Left ventricle myocardium inferior (tissue), 1 donor: ENCODE results near the gene SPANXN3. TPM values are rescaled to one million over a fixed set of nuclear protein-coding genes. Genes with fewer than 3 reads are reported as not detected.

Source experiments
- DNase-seq: peaks from one replicate; pipeline ENCODE4 v3.0.0-alpha.2; 2020
- H3K27ac ChIP-seq: fragments of 200-600 bp; replicated peaks from 2 replicates; pipeline ENCODE4 v1.8.0; 2021
- H3K27me3 ChIP-seq: fragments of 200-600 bp; 2 replicates; pipeline ENCODE4 v1.8.0; 2021; ENCODE audit warnings: low read depth
- H3K36me3 ChIP-seq: fragments of 200-600 bp; 2 replicates; pipeline ENCODE4 v1.8.0; 2021
- H3K4me1 ChIP-seq: fragments of 200-600 bp; 2 replicates; pipeline ENCODE4 v1.8.0; 2021
- H3K4me3 ChIP-seq: fragments of 200-600 bp; 2 replicates; pipeline ENCODE4 v1.8.0; 2021; ENCODE audit warnings: mild to moderate bottlenecking, moderate library complexity
- H3K9me3 ChIP-seq: fragments of 200-600 bp; replicated peaks from 2 replicates; pipeline ENCODE4 v1.8.0; 2021
- CTCF ChIP-seq: fragments of 200-600 bp; IDR thresholded peaks from 2 replicates; pipeline ENCODE4 v1.8.0; 2021; ENCODE audit warnings: antibody characterized with exemption, mild to moderate bottlenecking, borderline replicate concordance
- intact Hi-C: fragments of 100-400 bp; cut with micrococcal nuclease; formaldehyde crosslinking; loops from one replicate; pipeline ENCODE4 v1.11.0; 2022
- total RNA-seq: library from RNA; stranded (reverse); fragmentation: NEBNext Ultra II Directional; extraction: Animal tissue kit (Norgen Biotek cat#: 25700); gene quantifications from one replicate; pipeline ENCODE4 v1.2.1, GENCODE V29; 2021
- donor health status: DM: no; HTN: yes; CAD: no; lungs with severe emphysema.

The SPANXN3 gene
- total RNA-seq, 1 donor from 2014 or later: not detected

GRCh38 chrX:143472347-143472938 is 44.8 kb downstream of the SPANXN3 start:
- intact Hi-C loops: no loop called here
- Histone ChIP-seq H3K27ac (no peak overlapping the region), H3K4me3 (no peak overlapping the region), H3K9me3 (no peaks in the 10 kb centered on the region), H3K36me3 (no peaks in the 10 kb centered on the region), H3K4me1 (no peaks in the 10 kb centered on the region), H3K27me3 (no peaks in the 10 kb centered on the region)
- TF ChIP-seq CTCF: no peak
- DNase-seq: no peak

GRCh38 chrX:143466130-143466529 is 51.1 kb downstream of the SPANXN3 start:
- TF ChIP-seq CTCF: no peak
- Histone ChIP-seq H3K9me3 (no peaks in the 10 kb centered on the region), H3K36me3 (no peaks in the 10 kb centered on the region), H3K4me3 (no peak overlapping the region), H3K27me3 (no peaks in the 10 kb centered on the region), H3K27ac (no peak overlapping the region), H3K4me1 (no peaks in the 10 kb centered on the region)
- DNase-seq: no peak
- intact Hi-C loops: no loop called here

GRCh38 chrX:143462696-143463095 is 54.6 kb downstream of the SPANXN3 start:
- H3K27ac ChIP-seq: no peak overlapping the region
- no peaks in the 10 kb centered on the region for H3K4me1 ChIP-seq
- H3K4me3 ChIP-seq: no peak overlapping the region
- TF ChIP-seq CTCF: no peak
- no peaks in the 10 kb centered on the region for H3K9me3 ChIP-seq
- DNase-seq: no peak
- H3K27me3 ChIP-seq: no peaks in the 10 kb centered on the region
- intact Hi-C loops: no loop called here
- H3K36me3 ChIP-seq: no peaks in the 10 kb centered on the region

GRCh38 chrX:143461606-143462005 is 55.7 kb downstream of the SPANXN3 start:
- Histone ChIP-seq H3K4me1 (no peaks in the 10 kb centered on the region), H3K4me3 (no peak overlapping the region), H3K9me3 (no peaks in the 10 kb centered on the region), H3K27me3 (no peaks in the 10 kb centered on the region), H3K27ac (no peak overlapping the region), H3K36me3 (no peaks in the 10 kb centered on the region)
- DNase-seq: no peak
- intact Hi-C loops: no loop called here
- TF ChIP-seq CTCF: no peak

Other genes starting within 250 kb of the SPANXN3 start
- 0.30 TPM for gene SLITRK4, start 118.6 kb upstream of the SPANXN3 start, total RNA-seq
- not detected for gene SPANXN2, start 203.3 kb upstream of the SPANXN3 start, total RNA-seq